GM23338 (cell line): Measurements from ENCODE around the gene KCNG3.

Experiments
- EZH2 ChIP-seq: fragments of 200-600 bp; sonication (generic); IDR thresholded peaks from one replicate; pipeline ENCODE4 v1.8.0; 2017; ENCODE audit warnings: antibody characterized with exemption, mild to moderate bottlenecking, low read depth; ENCODE audit not compliant: unreplicated experiment
- POLR2AphosphoS5 ChIP-seq: IDR thresholded peaks from 2 replicates; pipeline ENCODE4 v1.6.1; 2016; ENCODE audit warnings: antibody characterized with exemption, low read depth
- TF ChIP-seq, protein P1 (sequence below), 2 experiments: fragments of 200-600 bp in 1 of 2; sonication (generic) in 1 of 2; conservative IDR thresholded peaks; 2 replicates each; pipeline versions ENCODE4 v1.5.1 to v1.6.1; 2016 to 2017; ENCODE audit warnings: antibody characterized with exemption in 2 of 2, low read depth in 2 of 2, mild to moderate bottlenecking in 2 of 2, moderate library complexity in 1 of 2

DNA sequence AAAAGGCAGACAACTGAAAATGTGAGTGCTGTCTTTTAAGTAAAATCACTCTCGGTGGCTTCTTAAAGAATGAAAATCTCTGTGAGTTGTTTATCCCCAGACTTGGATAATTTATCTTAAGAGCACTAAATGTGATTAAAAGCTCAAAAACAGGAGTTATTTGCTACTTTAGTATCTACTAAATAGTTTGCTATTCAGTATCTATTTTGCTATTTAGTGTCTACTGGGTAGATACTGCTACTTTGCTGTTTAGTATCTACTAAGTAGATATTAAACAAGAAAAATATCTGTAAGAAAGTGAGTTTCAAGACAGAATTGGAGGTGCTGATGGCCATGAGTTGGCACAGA lies 1.4 kb upstream of the KCNG3 start:
- TF ChIP-seq, protein P1, sequence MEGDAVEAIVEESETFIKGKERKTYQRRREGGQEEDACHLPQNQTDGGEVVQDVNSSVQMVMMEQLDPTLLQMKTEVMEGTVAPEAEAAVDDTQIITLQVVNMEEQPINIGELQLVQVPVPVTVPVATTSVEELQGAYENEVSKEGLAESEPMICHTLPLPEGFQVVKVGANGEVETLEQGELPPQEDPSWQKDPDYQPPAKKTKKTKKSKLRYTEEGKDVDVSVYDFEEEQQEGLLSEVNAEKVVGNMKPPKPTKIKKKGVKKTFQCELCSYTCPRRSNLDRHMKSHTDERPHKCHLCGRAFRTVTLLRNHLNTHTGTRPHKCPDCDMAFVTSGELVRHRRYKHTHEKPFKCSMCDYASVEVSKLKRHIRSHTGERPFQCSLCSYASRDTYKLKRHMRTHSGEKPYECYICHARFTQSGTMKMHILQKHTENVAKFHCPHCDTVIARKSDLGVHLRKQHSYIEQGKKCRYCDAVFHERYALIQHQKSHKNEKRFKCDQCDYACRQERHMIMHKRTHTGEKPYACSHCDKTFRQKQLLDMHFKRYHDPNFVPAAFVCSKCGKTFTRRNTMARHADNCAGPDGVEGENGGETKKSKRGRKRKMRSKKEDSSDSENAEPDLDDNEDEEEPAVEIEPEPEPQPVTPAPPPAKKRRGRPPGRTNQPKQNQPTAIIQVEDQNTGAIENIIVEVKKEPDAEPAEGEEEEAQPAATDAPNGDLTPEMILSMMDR (conservative IDR thresholded peaks at IDR 0.05; ENCODE audit: low read depth in 2 of 2): no peak
- TF ChIP-seq POLR2AphosphoS5 (no peak), EZH2 (no peak)
